Activated CD4-positive, alpha-beta T cell treated with anti-CD3 and anti-CD28 coated beads, Interleukin-2, amount 10 ng/mL, durations not matched to agents 7 days and 5 days (primary cell): ENCODE data around the gene WAPL. TPM values are rescaled to one million over a fixed set of nuclear protein-coding genes. Genes with fewer than 3 reads are reported as not detected.

Experiments used
- CTCF ChIA-PET: fragments of 350-600 bp; sonication (Branson Sonifier 250); formaldehyde crosslinking; loops from one replicate; lab custom pipeline; 2021; ENCODE audit warnings: antibody characterized with exemption; lab: Charles Lee
- POLR2A ChIA-PET: fragments of 350-600 bp; sonication (Branson Sonifier 250); formaldehyde crosslinking; loops from one replicate; lab custom pipeline; 2021; ENCODE audit warnings: antibody characterized with exemption; lab: Charles Lee
- DNase-seq: peaks from one replicate; pipeline ENCODE4 v3.0.0-alpha.2; 2020
- H3K27ac Mint-ChIP-seq: one replicate; pipeline ENCODE4 v1.8.0; 2021; ENCODE audit warnings: mild to moderate bottlenecking, moderate library complexity, mixed read lengths
- H3K27me3 Mint-ChIP-seq: one replicate; pipeline ENCODE4 v1.8.0; 2021; ENCODE audit warnings: mixed read lengths
- H3K36me3 Mint-ChIP-seq: one replicate; pipeline ENCODE4 v1.8.0; 2021; ENCODE audit warnings: low read depth, mixed read lengths
- H3K4me1 Mint-ChIP-seq: one replicate; pipeline ENCODE4 v1.8.0; 2021; ENCODE audit warnings: mixed read lengths
- H3K4me3 Mint-ChIP-seq: one replicate; pipeline ENCODE4 v1.8.0; 2021; ENCODE audit warnings: mild to moderate bottlenecking, moderate library complexity, mixed read lengths
- H3K9me3 Mint-ChIP-seq: one replicate; pipeline ENCODE4 v1.8.0; 2021; ENCODE audit warnings: mixed read lengths
- total RNA-seq, 2 experiments: library from RNA; stranded (reverse); gene quantifications; one replicate each; pipeline ENCODE4 v1.2.3, GENCODE V29; 2021

The WAPL gene
- total RNA-seq, 2 experiments from 2014 or later, result 50.3 to 54.4 TPM

DNA sequence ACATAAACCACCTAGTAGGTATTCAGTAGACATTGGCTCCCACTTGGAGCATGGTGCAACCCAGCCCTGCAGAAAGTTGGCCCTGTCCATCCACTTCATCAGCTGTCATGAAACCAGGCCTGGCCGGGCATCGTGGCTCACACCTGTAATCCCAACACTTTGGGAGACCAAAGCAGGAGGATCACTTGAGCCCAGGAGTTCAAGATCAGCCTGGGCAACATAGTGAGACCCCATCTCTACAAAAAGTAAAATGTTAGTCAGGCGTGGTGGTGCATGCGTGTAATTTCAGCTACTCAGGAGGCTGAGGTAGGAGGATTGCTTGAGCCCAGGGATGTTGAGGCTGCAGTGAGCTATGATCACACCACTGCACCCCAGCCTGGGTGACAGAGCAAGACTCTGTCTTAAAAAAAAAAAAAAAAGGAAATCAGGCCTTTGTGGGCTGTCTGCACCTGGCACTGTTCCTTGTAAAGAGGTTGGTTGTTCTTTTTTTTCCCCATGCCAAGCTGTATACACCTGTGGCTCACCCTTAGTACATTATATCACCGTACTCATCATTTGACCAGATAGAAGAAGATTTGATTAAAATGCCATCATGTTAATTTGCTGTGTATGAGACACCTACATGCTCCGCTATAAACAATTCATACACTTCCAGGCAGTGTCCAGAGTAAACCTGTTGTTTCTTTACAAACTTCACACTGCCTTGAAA lies 109.6 kb downstream of the WAPL start:
- Mint-ChIP-seq H3K4me1 (peaks cover 52% of the 10 kb centered on the region), H3K36me3 (peaks cover 9% of the 10 kb centered on the region), H3K4me3 (peak overlapping the region; percentile 51), H3K9me3 (peaks cover 7% of the 10 kb centered on the region), H3K27me3 (no peaks in the 10 kb centered on the region), H3K27ac (peak overlapping the region; percentile 89)
- POLR2A ChIA-PET, result interaction anchor here (3.1 kb wide), 1 partner anchor 11 kb away, joined by 13 read pairs; no protein-coding TSS in a partner anchor
- no peak for DNase-seq
- CTCF ChIA-PET, result interaction anchor here (0.5 to 5.0 kb wide), 4 partner anchors 11 to 472 kb away, joined by 3 to 43 read pairs (median 4); no protein-coding TSS in a partner anchor

DNA sequence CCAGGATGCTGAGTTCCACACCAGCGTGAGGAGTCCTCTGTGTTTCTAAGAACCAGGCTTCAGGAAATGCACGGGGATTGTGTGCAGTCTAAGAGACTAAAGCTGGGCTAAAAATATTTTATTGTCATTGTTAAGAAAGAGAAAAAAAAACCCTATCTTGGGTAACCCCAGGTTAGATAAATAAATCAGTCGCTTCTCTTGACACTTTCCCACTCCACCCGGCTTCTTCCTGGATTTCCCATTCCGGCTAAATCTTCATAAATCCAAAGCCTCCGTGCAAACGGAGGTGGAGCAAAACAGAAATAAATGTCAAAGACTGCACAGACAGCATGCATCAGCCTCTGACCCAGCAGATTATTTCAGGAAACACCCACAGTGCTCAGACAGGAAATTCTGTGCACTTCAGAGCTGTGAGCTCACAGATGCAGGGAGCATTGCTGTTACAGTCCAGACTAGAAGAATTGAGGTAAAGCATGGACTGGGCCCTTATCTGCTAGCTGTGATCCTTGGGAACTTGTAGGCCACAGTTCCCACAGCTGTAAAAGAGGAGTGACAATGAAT lies 110.2 kb downstream of the WAPL start:
- peaks cover 52% of the 10 kb centered on the region for H3K4me1 Mint-ChIP-seq
- H3K27me3 Mint-ChIP-seq, result no peaks in the 10 kb centered on the region
- peak overlapping the region; percentile 89 for H3K27ac Mint-ChIP-seq
- peaks cover 9% of the 10 kb centered on the region for H3K36me3 Mint-ChIP-seq
- CTCF ChIA-PET, result interaction anchor here (0.5 to 5.0 kb wide), 4 partner anchors 11 to 473 kb away, joined by 3 to 43 read pairs (median 4); no protein-coding TSS in a partner anchor
- peaks cover 7% of the 10 kb centered on the region for H3K9me3 Mint-ChIP-seq
- peak; percentile 50 for DNase-seq
- POLR2A ChIA-PET, result interaction anchor here (0.5 to 3.1 kb wide), 2 partner anchors 11 to 12 kb away, joined by 3 to 13 read pairs; no protein-coding TSS in a partner anchor
- H3K4me3 Mint-ChIP-seq, result peak overlapping the region; percentile 51

DNA sequence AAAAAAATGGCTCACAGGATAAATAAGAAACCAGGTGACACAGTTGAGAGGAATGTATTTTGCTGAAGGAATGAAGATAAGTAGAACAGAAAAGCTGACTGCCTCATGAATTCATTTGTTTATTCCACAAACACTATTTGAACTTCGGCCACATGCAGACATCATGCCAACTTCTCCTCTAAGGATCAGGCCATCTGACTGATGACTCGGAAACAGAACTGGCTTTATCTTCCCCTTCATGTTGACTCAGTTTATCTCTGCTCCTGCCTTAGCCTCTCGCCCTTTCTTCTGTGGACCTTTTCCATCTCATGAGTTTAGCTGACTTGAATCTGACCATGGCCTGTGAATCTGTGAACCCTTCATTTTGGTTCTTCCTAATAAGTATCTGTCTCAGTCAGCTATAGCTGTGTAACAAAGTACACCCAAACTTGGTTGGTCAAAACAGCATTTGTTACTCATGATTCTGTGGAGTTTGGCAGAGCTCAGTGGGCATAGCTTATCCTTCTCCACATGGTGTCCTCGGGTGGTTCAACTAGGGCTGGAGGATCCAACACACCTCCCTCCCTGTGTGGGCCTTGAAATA lies 111.0 kb downstream of the WAPL start:
- Mint-ChIP-seq H3K9me3 (peaks cover 7% of the 10 kb centered on the region), H3K27ac (peak overlapping the region; percentile 89), H3K27me3 (no peaks in the 10 kb centered on the region), H3K36me3 (peaks cover 9% of the 10 kb centered on the region), H3K4me3 (peak overlapping the region; percentile 51), H3K4me1 (peaks cover 48% of the 10 kb centered on the region)
- POLR2A ChIA-PET, result interaction anchor here (3.1 kb wide), 1 partner anchor 10 kb away, joined by 13 read pairs; no protein-coding TSS in a partner anchor
- CTCF ChIA-PET, result interaction anchor here (0.6 to 5.0 kb wide), 2 partner anchors 10 to 168 kb away, joined by 3 to 43 read pairs; no protein-coding TSS in a partner anchor
- DNase-seq, result no peak

DNA sequence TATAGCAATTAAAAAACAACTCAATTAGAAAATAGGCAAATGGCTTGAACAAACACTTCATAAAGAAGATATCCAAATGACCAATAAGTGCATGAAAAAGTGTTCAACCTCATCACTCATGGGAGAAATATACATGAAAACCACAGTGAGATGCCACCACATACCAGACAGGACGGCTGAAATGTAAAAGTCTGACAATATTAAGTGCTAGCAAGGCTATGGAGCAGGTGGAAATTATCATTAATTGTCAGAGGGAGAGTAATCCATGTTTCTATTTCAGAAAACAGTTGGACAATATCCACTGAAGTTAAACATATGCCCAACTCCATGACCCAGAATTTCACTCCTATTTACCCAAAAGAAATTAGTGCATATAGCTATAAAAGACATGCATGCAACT lies 112.4 kb downstream of the WAPL start:
- H3K27ac Mint-ChIP-seq, result no peak overlapping the region
- no peak for DNase-seq
- H3K4me1 Mint-ChIP-seq, result peaks cover 39% of the 10 kb centered on the region
- ChIA-PET CTCF (no interaction called here), POLR2A (no interaction called here)
- no peaks in the 10 kb centered on the region for H3K27me3 Mint-ChIP-seq
- H3K4me3 Mint-ChIP-seq, result no peak overlapping the region
- H3K9me3 Mint-ChIP-seq, result peaks cover 7% of the 10 kb centered on the region
- peaks cover 9% of the 10 kb centered on the region for H3K36me3 Mint-ChIP-seq

DNA sequence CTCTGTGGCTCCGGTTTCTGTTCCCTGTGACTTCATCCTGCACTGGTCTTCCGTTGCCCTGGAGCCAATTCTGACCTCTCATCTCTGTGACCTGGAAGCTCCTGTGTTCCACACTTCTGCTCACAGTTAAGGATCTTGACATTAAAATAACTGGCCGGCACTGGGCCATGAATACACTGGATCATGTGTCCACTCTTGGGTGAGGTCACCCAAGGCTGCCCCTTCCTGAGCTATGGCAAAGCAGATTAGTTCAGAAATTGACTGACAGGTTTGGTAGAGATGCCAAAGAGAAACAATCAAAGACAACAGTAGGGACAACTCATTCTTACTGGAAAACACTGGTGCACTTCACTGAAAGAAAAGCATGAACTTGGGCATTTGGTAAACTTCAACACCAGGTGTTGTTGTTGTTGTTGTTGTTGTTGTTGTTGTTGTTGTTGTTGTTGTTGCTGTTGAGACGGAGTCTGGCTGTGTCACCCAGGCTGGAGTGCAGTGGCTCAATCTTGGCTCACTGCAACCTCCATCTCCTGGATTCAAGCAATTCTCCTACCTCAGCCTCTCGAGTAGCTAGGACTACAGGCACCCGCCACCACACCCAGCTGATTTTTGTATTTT lies 118.3 kb downstream of the WAPL start:
- no peak overlapping the region for H3K27ac Mint-ChIP-seq
- ChIA-PET CTCF (interaction anchor here (2.5 to 7.0 kb wide), 3 partner anchors 9 to 182 kb away, joined by 8 to 60 read pairs (median 43); no protein-coding TSS in a partner anchor), POLR2A (no interaction called here)
- peaks cover 13% of the 10 kb centered on the region for H3K27me3 Mint-ChIP-seq
- H3K36me3 Mint-ChIP-seq, result no peaks in the 10 kb centered on the region
- no peaks in the 10 kb centered on the region for H3K9me3 Mint-ChIP-seq
- peaks cover 28% of the 10 kb centered on the region for H3K4me1 Mint-ChIP-seq
- H3K4me3 Mint-ChIP-seq, result no peak overlapping the region
- no peak for DNase-seq

DNA sequence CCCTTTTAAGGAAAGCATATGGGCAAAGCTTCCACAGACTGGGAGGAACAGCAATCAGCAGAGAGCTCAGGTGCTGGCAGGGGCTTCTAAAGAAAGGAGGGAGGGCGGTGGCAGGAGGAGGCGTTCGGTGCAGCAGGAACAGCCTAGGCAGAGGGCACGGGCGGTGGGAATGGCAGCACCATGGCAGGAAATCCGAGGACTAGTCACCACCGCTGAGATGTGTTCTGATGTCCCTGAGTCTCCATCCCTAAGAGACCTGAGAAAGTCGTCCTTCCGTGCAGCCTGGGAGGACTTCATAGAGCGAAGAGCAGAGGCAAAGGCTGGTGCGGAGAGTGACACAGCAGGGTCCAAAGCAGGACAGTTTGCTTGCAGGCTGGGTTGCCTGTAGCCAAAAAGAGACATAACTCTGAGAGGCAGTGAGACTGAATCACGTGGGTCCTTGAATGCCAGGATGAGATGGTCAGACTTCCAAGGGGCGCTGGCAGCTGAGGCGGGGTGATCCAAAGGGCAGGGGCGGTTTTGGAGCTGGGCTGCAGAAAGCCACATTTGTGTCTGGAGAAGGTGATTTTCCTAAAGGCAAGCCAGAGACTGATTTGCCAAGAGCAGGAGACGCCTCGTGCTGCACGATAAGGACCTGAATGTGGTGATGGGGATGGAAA lies 119.2 kb downstream of the WAPL start:
- no peak for DNase-seq
- Mint-ChIP-seq H3K9me3 (no peaks in the 10 kb centered on the region), H3K4me3 (peak overlapping the region; percentile 82), H3K27ac (peak overlapping the region; percentile 78), H3K36me3 (no peaks in the 10 kb centered on the region), H3K4me1 (peaks cover 28% of the 10 kb centered on the region), H3K27me3 (peaks cover 13% of the 10 kb centered on the region)
- CTCF ChIA-PET, result interaction anchor here (0.7 to 7.0 kb wide), 6 partner anchors 10 to 183 kb away, joined by 3 to 60 read pairs (median 6); no protein-coding TSS in a partner anchor
- POLR2A ChIA-PET, result no interaction called here

DNA sequence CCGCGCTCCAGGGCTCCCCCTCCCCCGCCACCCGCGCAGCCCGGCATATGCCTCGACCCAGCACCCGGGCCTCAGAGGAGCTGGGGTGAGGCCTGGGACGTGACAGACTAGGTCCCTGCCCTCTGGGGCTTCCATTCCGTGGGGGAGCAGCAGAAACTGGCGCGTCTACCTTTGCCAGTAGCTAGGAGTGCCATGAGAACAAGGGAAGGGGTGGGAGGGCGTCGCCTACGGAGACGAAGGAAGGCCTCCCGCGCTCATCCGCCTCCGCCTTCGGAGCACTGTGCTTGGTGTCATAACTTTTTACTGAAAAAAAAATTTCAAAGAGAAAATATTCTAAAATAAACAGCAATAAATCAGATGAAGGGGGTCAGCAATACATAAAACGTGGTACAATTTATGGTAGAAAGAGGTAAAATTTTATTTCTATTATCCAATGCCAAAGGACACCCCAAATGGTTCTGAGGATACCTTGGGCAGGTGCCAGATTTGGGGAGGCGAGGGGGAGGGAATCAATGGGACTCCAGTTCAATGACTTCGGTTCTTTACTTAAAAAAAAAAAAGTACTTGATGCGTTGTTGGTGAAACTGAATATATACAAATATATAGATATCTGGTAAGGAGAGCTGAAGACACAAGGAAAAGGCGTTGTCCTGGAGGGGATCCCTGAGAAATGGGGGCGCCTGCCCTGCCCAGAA lies 119.9 kb downstream of the WAPL start:
- ChIA-PET POLR2A (interaction anchor here (2.8 kb wide), 1 partner anchor 10 kb away, joined by 13 read pairs; no protein-coding TSS in a partner anchor), CTCF (interaction anchor here (0.7 to 7.0 kb wide), 8 partner anchors 11 to 184 kb away, joined by 3 to 60 read pairs (median 6); no protein-coding TSS in a partner anchor)
- Mint-ChIP-seq H3K4me1 (peaks cover 28% of the 10 kb centered on the region), H3K27ac (peak overlapping the region; percentile 78), H3K36me3 (no peaks in the 10 kb centered on the region), H3K4me3 (peak overlapping the region; percentile 82), H3K9me3 (no peaks in the 10 kb centered on the region), H3K27me3 (peaks cover 13% of the 10 kb centered on the region)
- DNase-seq, result peak; percentile 22

DNA sequence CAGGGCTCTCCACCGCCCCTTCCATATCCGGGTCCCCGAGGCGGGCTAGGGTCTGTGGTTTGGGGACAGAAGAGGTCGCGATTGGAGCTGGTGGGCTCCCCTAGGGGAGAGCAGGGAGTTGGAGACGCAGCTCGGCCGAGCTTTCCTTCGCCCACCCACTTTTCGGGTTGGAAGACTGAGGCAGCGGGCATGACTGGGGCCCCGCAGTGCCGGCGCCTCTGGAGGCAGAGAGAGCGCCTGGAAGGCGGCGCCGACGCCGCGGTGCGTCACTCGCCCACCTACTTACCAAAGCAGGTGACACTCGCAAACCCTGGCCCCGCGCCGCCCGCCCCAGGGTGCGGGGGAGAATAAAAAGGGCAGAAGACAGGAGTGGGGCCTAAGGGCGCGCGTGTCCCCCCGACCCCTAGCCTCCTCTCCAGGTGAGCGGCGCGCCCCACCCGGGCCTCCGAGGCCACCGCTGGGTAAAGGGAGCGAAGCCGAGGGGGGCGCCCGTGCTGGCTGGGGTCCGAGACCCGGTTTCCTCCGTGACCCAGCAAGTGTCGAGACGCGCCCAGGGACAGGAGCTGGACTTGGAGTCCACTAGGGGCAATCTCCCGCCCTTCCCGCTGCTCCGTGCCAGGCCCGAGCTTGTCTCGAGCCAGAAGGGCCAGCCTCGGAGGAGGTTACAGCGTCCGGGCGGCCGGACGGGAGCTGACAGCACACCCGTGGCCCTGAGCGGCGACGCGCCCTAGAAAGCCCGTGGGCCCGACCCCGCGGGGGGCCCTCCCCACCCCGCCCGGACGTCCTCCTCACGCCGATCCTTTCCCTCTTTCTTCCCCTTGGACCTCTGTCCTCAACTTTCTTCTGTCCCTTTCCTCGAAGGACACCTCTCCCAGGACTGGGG lies 120.6 kb downstream of the WAPL start:
- DNase-seq, result peak; percentile 62
- Mint-ChIP-seq H3K27ac (peak overlapping the region; percentile 91), H3K4me3 (peak overlapping the region; percentile 82), H3K4me1 (peaks cover 28% of the 10 kb centered on the region), H3K36me3 (no peaks in the 10 kb centered on the region), H3K27me3 (peaks cover 13% of the 10 kb centered on the region), H3K9me3 (no peaks in the 10 kb centered on the region)
- POLR2A ChIA-PET, result interaction anchor here (1.2 to 2.8 kb wide), 2 partner anchors 11 to 13 kb away, joined by 3 to 13 read pairs; no protein-coding TSS in a partner anchor
- CTCF ChIA-PET, result interaction anchor here (1.0 to 7.0 kb wide), 16 partner anchors 11 to 223 kb away, joined by 3 to 60 read pairs (median 4); no protein-coding TSS in a partner anchor

DNA sequence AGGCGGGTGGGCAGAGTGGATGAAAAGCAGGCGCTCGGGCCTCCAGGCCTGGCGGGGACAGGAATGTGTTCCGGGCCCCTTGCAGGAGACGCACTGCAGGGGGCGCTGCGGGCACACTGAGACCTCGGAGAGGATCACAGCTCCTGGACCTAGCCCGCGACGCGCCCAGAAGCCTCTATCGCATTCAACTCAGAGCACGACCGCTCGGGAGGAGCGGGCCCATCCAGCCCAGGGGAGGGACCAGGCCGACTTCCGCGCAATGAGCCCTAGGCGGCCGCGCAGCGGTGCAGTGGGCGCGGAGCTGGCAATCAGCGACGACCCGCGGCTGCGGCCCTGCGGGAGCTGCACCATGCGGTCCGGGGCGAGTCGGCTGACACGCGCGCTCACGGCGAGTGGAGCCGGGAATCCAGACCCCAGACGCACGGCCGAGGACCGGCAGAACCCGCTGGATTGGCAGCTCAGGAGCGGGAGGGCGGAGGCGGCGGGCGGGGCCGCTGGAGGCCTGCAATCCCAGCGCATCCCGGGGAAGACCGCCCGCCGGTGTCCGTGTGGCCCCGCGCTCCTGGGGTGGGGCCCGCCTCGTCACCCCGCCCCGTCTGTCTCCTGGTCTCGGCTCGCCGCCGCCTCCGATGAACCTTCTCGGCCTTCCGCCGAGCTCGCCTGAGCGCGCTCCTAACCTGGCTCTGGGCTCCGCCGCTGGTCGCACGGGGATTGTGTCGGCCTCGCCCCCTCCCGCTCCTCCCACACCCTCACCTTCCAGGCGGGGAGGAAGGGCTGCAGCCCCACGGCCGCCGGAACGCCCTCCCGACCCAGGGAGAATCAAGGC lies 121.5 kb downstream of the WAPL start:
- Mint-ChIP-seq H3K9me3 (no peaks in the 10 kb centered on the region), H3K27ac (peak overlapping the region; percentile 91), H3K4me3 (peak overlapping the region; percentile 82), H3K27me3 (peaks cover 13% of the 10 kb centered on the region), H3K4me1 (peaks cover 28% of the 10 kb centered on the region), H3K36me3 (no peaks in the 10 kb centered on the region)
- CTCF ChIA-PET, result interaction anchor here (0.7 to 7.0 kb wide), 24 partner anchors 8 to 224 kb away, joined by 3 to 60 read pairs (median 4); no protein-coding TSS in a partner anchor
- POLR2A ChIA-PET, result interaction anchor here (1.2 to 2.8 kb wide), 2 partner anchors 12 to 14 kb away, joined by 3 to 13 read pairs; no protein-coding TSS in a partner anchor
- peak; percentile 96 for DNase-seq

DNA sequence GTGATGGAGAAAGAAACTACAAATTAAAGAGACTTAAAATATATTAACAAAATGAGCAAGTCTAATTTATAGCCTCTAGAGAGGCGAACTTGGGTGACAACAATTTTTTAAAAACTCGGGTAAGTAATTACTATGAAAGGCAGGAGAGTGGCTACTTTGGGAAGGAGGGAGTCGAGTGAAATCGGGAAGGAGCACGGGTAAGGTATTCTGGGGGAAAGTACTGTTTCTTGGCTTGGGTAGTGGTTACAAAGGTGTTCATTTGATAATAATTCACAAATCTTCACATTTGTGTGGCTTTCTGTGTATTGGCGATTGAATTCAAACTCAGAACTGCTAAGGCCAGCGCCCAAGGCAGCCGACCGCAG lies 122.1 kb downstream of the WAPL start:
- Mint-ChIP-seq H3K27ac (peak overlapping the region; percentile 73), H3K4me3 (peak overlapping the region; percentile 72), H3K27me3 (peaks cover 13% of the 10 kb centered on the region), H3K9me3 (no peaks in the 10 kb centered on the region), H3K36me3 (no peaks in the 10 kb centered on the region), H3K4me1 (peaks cover 28% of the 10 kb centered on the region)
- ChIA-PET CTCF (interaction anchor here (0.7 to 7.0 kb wide), 16 partner anchors 9 to 186 kb away, joined by 3 to 60 read pairs (median 4); no protein-coding TSS in a partner anchor), POLR2A (interaction anchor here (1.2 to 2.8 kb wide), 2 partner anchors 12 to 14 kb away, joined by 3 to 13 read pairs; no protein-coding TSS in a partner anchor)
- DNase-seq, result no peak
